K562 (cell line): ENCODE data around the gene MMGT1. TPM values are rescaled to one million over a fixed set of nuclear protein-coding genes. Genes with fewer than 3 reads are reported as not detected.

Experiments
- STAT5A ChIP-seq: IDR thresholded peaks from 2 replicates; pipeline ENCODE4 v1.6.1; 2012; ENCODE audit warnings: low read length, inconsistent platforms, borderline replicate concordance
- ZHX1 ChIP-seq: fragments of 150-350 bp; conservative IDR thresholded peaks from 2 replicates; pipeline ENCODE4 v1.6.1; 2014; ENCODE audit warnings: low read length
- polyA plus RNA-seq, 8 experiments: library from polyadenylated mRNA; depleted of rRNA in 4 of 8; stranded (reverse) in 5 of 8; unstranded in 3 of 8; fragments of >200 nt; fragmentation: Nextera tagmentation in 2 of 8; fragmentation: Illumina TruSeq in 1 of 8; extraction: Ambion mirVana in 2 of 8; extraction: Trizol in 1 of 8; gene quantifications; 2 replicates each; pipeline versions ENCODE4 v1.2.1 to v1.2.3, GENCODE V29; 2011 to 2014; ENCODE audit warnings: inconsistent platforms in 1 of 8, missing spikeins in 1 of 8
- total RNA-seq, 7 experiments: library from RNA; depleted of rRNA in 6 of 7; stranded (reverse); fragments of >200 nt in 6 of 7; fragmentation: Illumina TruSeq in 2 of 7; extraction: Trizol in 2 of 7; gene quantifications; 2 replicates each; pipeline versions ENCODE4 v1.2.1 to v1.2.3, GENCODE V29; 2011 to 2021; ENCODE audit warnings: low replicate concordance in 1 of 7

The MMGT1 gene
- total and polyA plus RNA-seq, 9 of the 15 experiments (the other 6 are each of a cell fraction or from before 2014, with no cell fraction given) = 11.3 to 25.4 (median 22.5) TPM

- TF ChIP-seq ZHX1 = no peak
- TF ChIP-seq STAT5A = peak; percentile 93
These were observed 59.4 kb downstream of the MMGT1 start (continued) for GRCh38 chrX:135914404-135914803.

Other genes starting within 250 kb of the MMGT1 start
Only the 7 nearest of the 11 such genes appear.
- gene CT45A2, start 154.0 kb downstream of the MMGT1 start, total RNA-seq (2014; rRNA removed) = 4.7 and 10.2 TPM in 2 replicates
- gene CT45A2, start 154.0 kb downstream of the MMGT1 start, total RNA-seq (2014; rRNA removed; fragmentation: Illumina TruSeq; extraction: Trizol) = 34.3 and 35.3 TPM in 2 replicates
- gene CT45A2, start 154.0 kb downstream of the MMGT1 start, total RNA-seq (2015; rRNA removed; fragmentation: Illumina TruSeq; extraction: Trizol) = 19.2 and 21.4 TPM in 2 replicates
- gene CT45A2, start 154.0 kb downstream of the MMGT1 start, total RNA-seq (2021) = 7.6 and 8.1 TPM in 2 replicates
- gene CT45A2, start 154.0 kb downstream of the MMGT1 start, polyA plus RNA-seq (2011; rRNA removed) = 11.1 and 21.5 TPM in 2 replicates
- 8.6 and 13.3 TPM in 2 replicates for gene CT45A2, start 154.0 kb downstream of the MMGT1 start, polyA plus RNA-seq (2014; fragmentation: Illumina TruSeq; extraction: Trizol)
- 10 to 100 TPM in 1 of 2 experiments, 1 to 10 TPM in 1; 9.7 to 12.5 TPM for gene CT45A2, start 154.0 kb downstream of the MMGT1 start, polyA plus RNA-seq (2014; fragmentation: Nextera tagmentation; extraction: Ambion mirVana)
- gene CT45A2, start 154.0 kb downstream of the MMGT1 start, polyA plus RNA-seq (2014; rRNA removed) = 14.0 and 15.0 TPM in 2 replicates
- not detected in 2 replicates for gene CT45A7, start 136.7 kb downstream of the MMGT1 start, total RNA-seq (2014; rRNA removed)
- gene CT45A7, start 136.7 kb downstream of the MMGT1 start, total RNA-seq (2014; rRNA removed; fragmentation: Illumina TruSeq; extraction: Trizol) = not detected in 2 replicates
- not detected in 2 replicates for gene CT45A7, start 136.7 kb downstream of the MMGT1 start, total RNA-seq (2015; rRNA removed; fragmentation: Illumina TruSeq; extraction: Trizol)
- gene CT45A7, start 136.7 kb downstream of the MMGT1 start, total RNA-seq (2021) = 0.44 TPM in 1 of 2 replicates, not detected in the other
- not detected in 2 replicates for gene CT45A7, start 136.7 kb downstream of the MMGT1 start, polyA plus RNA-seq (2011; rRNA removed)
- gene CT45A7, start 136.7 kb downstream of the MMGT1 start, polyA plus RNA-seq (2014; fragmentation: Illumina TruSeq; extraction: Trizol) = not detected in 2 replicates
- not detected for gene CT45A7, start 136.7 kb downstream of the MMGT1 start, polyA plus RNA-seq (2014; fragmentation: Nextera tagmentation; extraction: Ambion mirVana)
- not detected in 2 replicates for gene CT45A7, start 136.7 kb downstream of the MMGT1 start, polyA plus RNA-seq (2014; rRNA removed)
- 6.7 and 9.8 TPM in 2 replicates for gene CT45A8, start 119.5 kb downstream of the MMGT1 start, total RNA-seq (2014; rRNA removed)
- gene CT45A8, start 119.5 kb downstream of the MMGT1 start, total RNA-seq (2014; rRNA removed; fragmentation: Illumina TruSeq; extraction: Trizol) = 6.5 and 6.6 TPM in 2 replicates
- gene CT45A8, start 119.5 kb downstream of the MMGT1 start, total RNA-seq (2015; rRNA removed; fragmentation: Illumina TruSeq; extraction: Trizol) = not detected in 2 replicates
- 27.7 and 30.0 TPM in 2 replicates for gene CT45A8, start 119.5 kb downstream of the MMGT1 start, total RNA-seq (2021)
- gene CT45A8, start 119.5 kb downstream of the MMGT1 start, polyA plus RNA-seq (2011; rRNA removed) = not detected in 2 replicates
- not detected in 2 replicates for gene CT45A8, start 119.5 kb downstream of the MMGT1 start, polyA plus RNA-seq (2014; fragmentation: Illumina TruSeq; extraction: Trizol)
- gene CT45A8, start 119.5 kb downstream of the MMGT1 start, polyA plus RNA-seq (2014; fragmentation: Nextera tagmentation; extraction: Ambion mirVana) = 10 to 100 TPM in 1 of 2 experiments, 1 to 10 TPM in 1; 9.6 to 10.9 TPM
- gene CT45A8, start 119.5 kb downstream of the MMGT1 start, polyA plus RNA-seq (2014; rRNA removed) = not detected in 2 replicates
- gene CT45A9, start 102.2 kb downstream of the MMGT1 start, total RNA-seq (2014; rRNA removed) = 6.6 and 9.8 TPM in 2 replicates
- 6.5 and 6.7 TPM in 2 replicates for gene CT45A9, start 102.2 kb downstream of the MMGT1 start, total RNA-seq (2014; rRNA removed; fragmentation: Illumina TruSeq; extraction: Trizol)
- not detected in 2 replicates for gene CT45A9, start 102.2 kb downstream of the MMGT1 start, total RNA-seq (2015; rRNA removed; fragmentation: Illumina TruSeq; extraction: Trizol)
- 27.7 and 30.0 TPM in 2 replicates for gene CT45A9, start 102.2 kb downstream of the MMGT1 start, total RNA-seq (2021)
- gene CT45A9, start 102.2 kb downstream of the MMGT1 start, polyA plus RNA-seq (2011; rRNA removed) = not detected in 2 replicates
- gene CT45A9, start 102.2 kb downstream of the MMGT1 start, polyA plus RNA-seq (2014; fragmentation: Illumina TruSeq; extraction: Trizol) = not detected in 2 replicates
- gene CT45A9, start 102.2 kb downstream of the MMGT1 start, polyA plus RNA-seq (2014; fragmentation: Nextera tagmentation; extraction: Ambion mirVana) = 10 to 100 TPM in 1 of 2 experiments, 1 to 10 TPM in 1; 9.6 to 10.9 TPM
- gene CT45A9, start 102.2 kb downstream of the MMGT1 start, polyA plus RNA-seq (2014; rRNA removed) = not detected in 2 replicates
- 75.2 and 78.1 TPM in 2 replicates for gene CT45A10, start 80.5 kb downstream of the MMGT1 start, total RNA-seq (2014; rRNA removed)
- 175 and 188 TPM in 2 replicates for gene CT45A10, start 80.5 kb downstream of the MMGT1 start, total RNA-seq (2014; rRNA removed; fragmentation: Illumina TruSeq; extraction: Trizol)
- 102 and 109 TPM in 2 replicates for gene CT45A10, start 80.5 kb downstream of the MMGT1 start, total RNA-seq (2015; rRNA removed; fragmentation: Illumina TruSeq; extraction: Trizol)
- 107 and 108 TPM in 2 replicates for gene CT45A10, start 80.5 kb downstream of the MMGT1 start, total RNA-seq (2021)
- gene CT45A10, start 80.5 kb downstream of the MMGT1 start, polyA plus RNA-seq (2011; rRNA removed) = 60.7 and 80.9 TPM in 2 replicates
- gene CT45A10, start 80.5 kb downstream of the MMGT1 start, polyA plus RNA-seq (2014; fragmentation: Illumina TruSeq; extraction: Trizol) = 79.4 and 91.9 TPM in 2 replicates
- gene CT45A10, start 80.5 kb downstream of the MMGT1 start, polyA plus RNA-seq (2014; fragmentation: Nextera tagmentation; extraction: Ambion mirVana) = 100 to 1,000 TPM; 114 to 118 TPM
- 70.2 and 83.0 TPM in 2 replicates for gene CT45A10, start 80.5 kb downstream of the MMGT1 start, polyA plus RNA-seq (2014; rRNA removed)
- gene SAGE1, start 80.3 kb downstream of the MMGT1 start, total RNA-seq (2014; rRNA removed) = 18.3 and 21.2 TPM in 2 replicates
- 28.6 and 31.6 TPM in 2 replicates for gene SAGE1, start 80.3 kb downstream of the MMGT1 start, total RNA-seq (2014; rRNA removed; fragmentation: Illumina TruSeq; extraction: Trizol)
- 27.2 and 29.7 TPM in 2 replicates for gene SAGE1, start 80.3 kb downstream of the MMGT1 start, total RNA-seq (2015; rRNA removed; fragmentation: Illumina TruSeq; extraction: Trizol)
- gene SAGE1, start 80.3 kb downstream of the MMGT1 start, total RNA-seq (2021) = 22.8 and 22.9 TPM in 2 replicates
- gene SAGE1, start 80.3 kb downstream of the MMGT1 start, polyA plus RNA-seq (2011; rRNA removed) = 74.7 and 79.2 TPM in 2 replicates
- 28.9 and 32.5 TPM in 2 replicates for gene SAGE1, start 80.3 kb downstream of the MMGT1 start, polyA plus RNA-seq (2014; fragmentation: Illumina TruSeq; extraction: Trizol)
- 10 to 100 TPM; 14.6 to 29.3 TPM for gene SAGE1, start 80.3 kb downstream of the MMGT1 start, polyA plus RNA-seq (2014; fragmentation: Nextera tagmentation; extraction: Ambion mirVana)
- 35.6 and 35.9 TPM in 2 replicates for gene SAGE1, start 80.3 kb downstream of the MMGT1 start, polyA plus RNA-seq (2014; rRNA removed)
- 9.8 and 9.9 TPM in 2 replicates for gene SLC9A6, start 11.4 kb upstream of the MMGT1 start, total RNA-seq (2014; rRNA removed)
- gene SLC9A6, start 11.4 kb upstream of the MMGT1 start, total RNA-seq (2014; rRNA removed; fragmentation: Illumina TruSeq; extraction: Trizol) = 13.9 and 14.6 TPM in 2 replicates
- 10.9 and 11.8 TPM in 2 replicates for gene SLC9A6, start 11.4 kb upstream of the MMGT1 start, total RNA-seq (2015; rRNA removed; fragmentation: Illumina TruSeq; extraction: Trizol)
- gene SLC9A6, start 11.4 kb upstream of the MMGT1 start, total RNA-seq (2021) = 11.7 and 13.0 TPM in 2 replicates
- gene SLC9A6, start 11.4 kb upstream of the MMGT1 start, polyA plus RNA-seq (2011; rRNA removed) = 8.7 and 12.5 TPM in 2 replicates
- gene SLC9A6, start 11.4 kb upstream of the MMGT1 start, polyA plus RNA-seq (2014; fragmentation: Illumina TruSeq; extraction: Trizol) = 9.6 and 9.9 TPM in 2 replicates
- gene SLC9A6, start 11.4 kb upstream of the MMGT1 start, polyA plus RNA-seq (2014; fragmentation: Nextera tagmentation; extraction: Ambion mirVana) = 1 to 10 TPM; 3.7 to 4.8 TPM
- gene SLC9A6, start 11.4 kb upstream of the MMGT1 start, polyA plus RNA-seq (2014; rRNA removed) = 6.2 TPM in 2 replicates